ENCODE results near the gene P2RY8.
"Not testable (repeated sequence)": the region's sequence is repeated elsewhere in the genome, so short reads cannot be mapped to it uniquely, and the experiment has no call there.

The P2RY8 gene

DNA sequence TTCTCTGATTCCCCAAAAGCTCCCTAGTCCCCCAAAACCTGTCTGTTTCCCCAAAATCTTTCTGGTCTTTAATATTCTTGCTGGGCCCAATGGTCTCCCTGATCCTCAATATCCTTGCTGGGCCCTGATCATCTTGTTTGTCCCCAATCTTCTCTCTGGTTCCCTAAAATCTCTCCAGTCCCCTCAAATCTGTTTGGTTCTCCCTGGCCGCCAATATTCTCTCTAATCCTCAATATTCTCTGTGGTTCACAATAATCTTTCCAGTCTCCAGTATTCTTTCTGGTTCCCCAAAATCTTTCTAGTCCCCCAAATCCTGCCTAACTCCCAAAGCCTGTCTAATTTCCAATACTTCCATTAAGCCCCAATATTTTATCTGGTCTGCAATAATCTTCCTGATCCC, 18.5 kb downstream of the P2RY8 start:
- no peak for DNase-seq

DNA sequence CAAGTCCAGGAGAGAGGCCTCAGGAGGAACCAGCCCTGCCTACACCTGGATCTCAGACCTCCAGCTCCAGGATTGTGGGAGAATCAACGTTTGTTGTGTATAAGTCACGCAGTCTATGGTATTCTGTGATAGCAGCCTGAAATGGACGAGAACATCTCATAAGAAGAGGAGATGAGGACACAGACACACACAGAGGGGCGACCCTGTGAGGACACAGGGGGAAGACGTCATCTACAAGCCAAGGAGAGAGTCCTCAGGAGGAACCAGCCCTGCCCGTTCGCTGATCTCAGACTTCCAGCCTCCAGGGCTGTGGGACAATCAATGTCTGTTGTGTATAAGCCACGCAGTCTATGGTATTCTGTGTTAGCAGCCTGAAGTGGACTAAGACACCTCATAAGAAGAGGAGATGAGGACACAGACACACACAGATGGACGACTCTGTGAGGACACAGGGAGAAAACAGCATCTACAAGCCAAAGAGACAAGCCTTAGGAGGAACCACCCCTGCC, 20.3 kb downstream of the P2RY8 start:
- DNase-seq = no peak

DNA sequence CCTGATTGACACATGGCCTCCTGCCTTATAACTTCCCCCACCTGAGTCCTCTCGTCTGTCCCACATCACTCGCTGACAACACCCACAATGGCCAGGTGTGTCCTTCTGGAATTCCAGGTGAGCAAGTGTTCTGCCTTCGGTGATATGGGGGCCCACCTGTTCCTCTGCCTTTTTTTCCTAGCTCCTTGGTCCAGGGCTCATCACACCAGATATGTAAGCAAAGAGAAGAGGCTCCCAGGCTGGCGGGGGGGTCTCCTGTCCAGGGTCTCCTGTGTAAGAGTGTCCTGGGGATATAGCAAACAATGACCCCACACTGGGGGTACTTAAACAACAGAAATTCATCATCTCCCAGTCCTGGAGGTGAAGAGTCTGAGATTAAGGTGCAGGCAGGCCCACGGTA, 25.2 kb downstream of the P2RY8 start:
- no peak for DNase-seq

DNA sequence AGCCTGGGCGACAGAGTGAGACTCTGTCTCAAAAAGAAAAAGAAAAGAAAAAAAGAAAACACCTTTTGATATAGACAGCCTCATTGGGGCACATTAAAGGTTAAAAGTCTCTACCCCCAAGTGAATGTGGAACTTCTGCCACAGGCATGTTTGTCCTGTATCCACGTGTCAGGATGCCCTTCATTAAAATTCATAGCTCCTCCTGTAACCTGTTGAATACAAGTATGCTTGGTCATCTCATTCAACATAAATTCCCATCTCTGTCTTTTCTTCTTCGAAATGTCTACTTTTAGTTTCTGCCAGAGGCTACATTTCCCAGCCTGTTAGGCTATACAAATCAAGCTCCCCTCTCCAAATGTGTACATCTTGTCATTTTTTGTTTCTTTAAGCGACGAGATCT, 25.8 kb downstream of the P2RY8 start:
- no peak for DNase-seq

DNA sequence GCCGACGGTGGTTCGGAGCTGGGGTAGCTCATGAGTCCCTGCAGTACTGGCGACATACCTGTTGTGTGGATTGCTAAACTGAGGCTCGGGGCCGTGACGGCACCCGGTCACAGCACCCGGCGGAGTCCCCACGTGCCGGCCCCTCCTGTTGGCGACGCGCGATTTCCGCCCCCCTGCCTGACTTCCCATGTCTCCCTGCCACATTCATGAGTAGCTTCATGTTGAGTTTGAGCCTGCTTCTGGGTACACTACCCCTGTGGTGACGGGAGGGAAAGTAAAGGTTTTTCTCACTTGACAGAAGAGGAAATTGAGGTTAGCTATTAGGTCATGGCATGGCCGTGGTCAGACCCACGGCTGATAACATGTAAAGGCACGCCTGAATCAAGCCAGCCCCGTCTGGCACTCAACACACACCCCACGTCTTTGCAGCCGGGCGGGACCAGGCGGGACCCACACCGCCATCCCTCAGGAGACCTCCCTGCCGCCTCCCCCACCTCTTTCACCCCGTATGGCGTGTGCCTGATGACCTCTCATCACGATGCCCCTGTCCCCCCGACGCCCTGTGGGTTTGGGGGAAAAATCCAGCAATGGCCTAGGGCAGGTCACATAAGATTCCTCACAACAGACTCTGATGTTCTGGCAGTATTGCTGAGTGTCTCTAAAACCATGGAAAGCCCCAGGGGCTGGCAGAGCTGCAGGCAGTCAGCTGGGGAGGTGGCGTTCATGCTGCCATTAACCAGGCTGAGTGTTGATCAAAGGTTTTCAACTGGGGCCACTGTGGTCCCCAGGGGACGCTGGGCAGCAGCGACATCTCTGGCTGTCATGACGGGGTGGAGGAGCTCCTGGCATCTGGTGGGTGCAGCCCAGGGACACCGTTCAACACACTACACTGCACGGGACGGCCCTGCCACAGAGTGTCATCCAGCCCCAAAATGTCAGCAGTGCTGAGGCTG, 29.2 kb downstream of the P2RY8 start:
- peak; percentile 61 for DNase-seq

DNA sequence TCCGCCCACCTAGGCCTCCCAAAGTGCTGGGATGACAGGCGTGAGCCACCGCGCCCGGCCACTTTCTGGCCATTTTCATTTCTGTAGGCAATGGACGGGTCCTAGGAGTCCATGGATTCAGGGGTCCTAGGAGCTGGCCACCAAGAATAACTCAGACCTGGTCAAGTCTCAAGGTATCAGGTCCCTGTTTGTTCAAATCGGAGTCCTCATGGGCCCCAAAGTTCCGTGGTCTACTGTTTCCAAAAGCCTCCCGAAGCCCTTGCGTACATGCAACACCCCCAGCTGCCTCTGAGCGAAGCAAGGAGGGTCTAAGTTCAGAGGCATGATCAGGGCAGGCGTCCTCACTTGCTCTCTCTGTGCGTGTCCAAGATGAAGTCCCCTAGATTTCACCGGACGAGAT, 30.1 kb downstream of the P2RY8 start:
- DNase-seq = no peak

DNA sequence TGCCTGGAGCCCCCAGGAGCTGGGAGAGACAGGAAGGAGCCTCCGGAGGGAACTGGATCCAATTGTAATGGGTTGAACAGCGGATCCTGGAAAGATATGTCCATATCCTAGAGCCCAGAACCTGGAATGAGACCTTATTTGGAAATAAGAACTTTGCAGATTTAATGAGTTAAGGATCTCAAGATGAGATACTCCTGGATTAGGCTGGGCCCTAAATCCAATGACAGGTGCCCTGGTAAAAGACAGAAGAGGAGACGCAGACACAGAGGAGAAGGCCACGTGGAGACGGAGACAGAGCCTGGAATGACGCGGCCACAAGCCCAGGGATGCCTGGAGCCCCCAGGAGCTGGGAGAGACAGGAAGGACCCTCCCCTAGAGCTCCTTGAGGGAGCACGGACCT, 34.1 kb downstream of the P2RY8 start:
- no peak for DNase-seq

DNA sequence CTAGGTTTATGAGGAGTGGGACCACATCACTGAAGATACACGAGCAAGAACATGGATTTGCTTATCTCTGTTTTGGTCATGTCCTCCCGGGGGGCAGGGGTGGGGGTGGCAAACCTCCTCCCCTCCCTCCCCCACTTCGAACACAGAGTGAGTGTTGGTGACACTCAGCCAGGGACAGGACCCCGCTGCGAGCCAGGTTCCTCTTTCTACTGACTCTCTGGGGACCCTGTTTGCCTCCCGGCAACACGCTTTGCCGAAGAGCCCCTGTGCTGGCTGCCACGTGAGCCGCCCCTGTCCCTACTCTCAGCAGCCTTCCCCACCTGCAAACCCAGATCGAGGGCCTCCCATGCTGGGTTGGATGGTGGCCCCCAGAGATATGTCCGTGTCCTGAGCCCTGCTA, 34.7 kb downstream of the P2RY8 start:
- no peak for DNase-seq

DNA sequence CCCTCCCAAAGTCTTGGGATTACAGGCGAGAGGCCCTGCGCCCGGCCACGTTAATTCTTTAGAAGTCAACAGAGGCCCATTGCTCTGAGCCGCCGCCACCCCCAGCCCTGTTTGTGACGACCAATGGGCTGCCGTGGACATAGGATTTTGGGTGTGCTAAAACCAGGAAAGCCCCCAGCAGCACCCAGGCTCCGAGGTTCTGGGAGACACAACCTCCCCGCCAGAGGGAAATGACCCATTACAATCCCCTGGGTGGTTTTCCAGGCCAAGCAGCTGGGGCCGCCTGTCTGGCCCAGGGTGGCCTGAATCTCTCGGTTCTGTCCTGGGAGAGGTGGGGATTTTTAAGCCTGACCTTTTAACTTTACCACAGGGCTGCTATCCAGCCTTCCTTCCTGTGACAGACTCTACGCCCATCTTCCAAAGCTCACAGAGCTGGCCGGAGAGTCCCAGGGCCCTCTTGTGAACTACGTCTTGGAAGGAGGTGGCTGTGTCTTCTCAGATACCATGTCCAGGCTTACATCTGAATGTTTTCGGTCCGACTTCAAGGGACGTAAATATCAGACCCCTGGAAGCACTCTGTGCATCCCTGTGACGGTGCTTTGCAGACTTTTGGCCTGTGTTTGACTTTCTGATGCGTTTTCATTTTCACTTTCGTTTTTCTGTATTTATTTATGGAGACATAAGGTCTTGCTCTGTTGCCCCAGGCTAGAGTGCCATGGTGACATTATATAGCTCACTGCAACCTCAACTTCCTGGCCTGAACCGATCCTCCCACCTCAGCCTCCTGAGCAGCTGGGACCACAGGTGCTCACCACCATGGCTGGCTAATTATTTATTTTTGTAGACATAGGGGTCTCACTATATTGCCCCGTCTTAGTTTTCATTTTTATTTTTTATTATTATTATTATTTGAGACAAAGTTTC, 36.0 kb downstream of the P2RY8 start:
- DNase-seq = no peak

DNA sequence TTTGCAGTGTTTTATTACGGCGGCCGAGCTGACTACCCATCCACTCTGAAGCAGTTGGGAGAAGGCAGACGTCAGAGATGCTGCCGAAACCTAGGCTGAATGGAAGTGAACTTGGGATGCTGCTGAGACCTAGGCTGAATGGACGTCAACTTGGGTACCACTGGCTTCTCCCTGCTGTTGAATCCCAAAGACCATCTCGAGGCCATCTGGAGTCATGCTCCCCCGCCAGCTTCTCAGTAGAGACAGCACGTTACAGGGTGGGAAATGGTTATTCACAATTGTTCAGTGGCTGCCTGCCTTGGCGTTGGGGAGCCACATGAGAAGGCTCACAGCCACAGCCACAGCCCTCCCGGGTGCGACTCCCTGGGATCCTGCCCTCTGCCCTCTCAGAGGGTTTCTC, 40.9 kb downstream of the P2RY8 start:
- DNase-seq = no peak

DNA sequence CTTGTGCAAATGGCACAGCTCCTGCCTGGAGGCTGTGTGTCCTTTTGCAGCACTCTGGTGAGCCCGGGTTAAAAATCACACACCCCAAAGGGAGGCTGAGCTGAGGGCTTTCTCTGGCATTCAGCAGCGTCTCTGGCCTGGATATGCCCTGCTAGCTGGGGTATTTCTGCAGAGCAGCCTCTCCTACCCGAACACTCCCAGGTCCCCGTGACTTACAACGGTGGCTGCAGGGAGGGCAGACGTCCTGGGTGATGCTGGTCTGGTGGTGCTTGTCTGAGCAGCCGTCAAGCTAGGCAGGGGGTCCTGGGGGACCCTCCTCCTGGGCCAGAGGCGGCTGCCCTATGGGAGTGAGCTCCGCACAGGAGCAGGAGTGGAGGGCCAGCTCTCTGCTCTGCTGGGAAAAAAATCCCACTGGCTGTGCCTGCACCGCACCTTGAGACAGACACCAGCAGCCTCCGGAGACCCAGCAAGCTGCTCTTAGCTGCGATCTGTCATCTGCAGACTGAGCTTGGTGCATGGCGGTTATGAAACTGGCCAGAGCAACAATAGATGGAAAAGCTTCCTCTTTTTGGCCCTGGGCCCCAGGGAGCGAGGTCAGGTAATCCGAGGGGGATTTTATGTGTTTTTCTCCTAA, 43.0 kb downstream of the P2RY8 start:
- DNase-seq = no peak

DNA sequence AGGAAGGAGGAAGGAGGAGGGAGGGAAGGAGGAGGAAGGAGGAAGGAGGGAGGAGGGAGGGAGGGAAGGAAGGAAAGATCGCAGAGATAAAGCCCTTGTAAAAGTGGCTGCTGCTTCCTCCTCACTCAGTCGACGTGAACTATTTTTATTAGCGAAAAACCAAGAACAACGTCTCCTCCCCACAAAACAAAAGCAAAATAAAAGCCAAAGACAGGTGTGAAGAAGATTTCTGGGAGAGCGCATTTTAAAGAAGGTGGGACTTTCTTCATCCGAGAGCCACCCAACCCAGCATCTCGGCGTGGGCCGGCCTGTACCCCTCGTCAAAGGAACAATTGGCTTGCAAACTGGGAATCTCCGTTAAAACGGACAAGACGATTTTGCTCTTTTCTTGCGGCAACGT, 43.6 kb downstream of the P2RY8 start:
- no peak for DNase-seq

DNA sequence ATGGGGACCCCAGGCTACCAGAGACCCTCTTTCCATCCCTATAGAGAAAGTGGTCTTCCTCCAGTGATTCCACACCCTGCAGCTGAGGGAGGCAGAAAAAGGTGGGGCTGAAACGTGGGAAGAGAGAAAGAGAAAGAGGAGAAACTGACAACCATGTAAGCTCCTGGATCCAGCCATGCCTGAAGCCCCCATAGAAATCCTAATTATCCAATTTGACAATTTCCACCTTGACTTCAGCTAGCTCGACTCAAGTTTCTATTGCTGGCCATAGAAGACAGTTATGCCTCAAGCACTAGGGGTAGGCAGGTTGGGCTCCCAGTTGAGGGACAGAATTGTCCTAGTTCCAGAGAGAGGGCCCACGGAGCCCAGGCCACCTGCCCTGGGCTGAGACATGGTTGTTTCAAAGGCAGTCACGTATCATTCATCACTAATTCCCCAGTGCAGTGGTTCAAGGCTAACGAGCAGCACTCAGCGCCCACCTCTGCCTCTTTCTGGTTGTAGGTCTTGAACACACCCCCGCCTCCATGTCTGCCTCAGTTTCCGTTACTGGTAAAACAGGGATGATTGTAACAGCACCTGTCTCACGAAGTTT, 44.5 kb downstream of the P2RY8 start:
- no peak for DNase-seq

DNA sequence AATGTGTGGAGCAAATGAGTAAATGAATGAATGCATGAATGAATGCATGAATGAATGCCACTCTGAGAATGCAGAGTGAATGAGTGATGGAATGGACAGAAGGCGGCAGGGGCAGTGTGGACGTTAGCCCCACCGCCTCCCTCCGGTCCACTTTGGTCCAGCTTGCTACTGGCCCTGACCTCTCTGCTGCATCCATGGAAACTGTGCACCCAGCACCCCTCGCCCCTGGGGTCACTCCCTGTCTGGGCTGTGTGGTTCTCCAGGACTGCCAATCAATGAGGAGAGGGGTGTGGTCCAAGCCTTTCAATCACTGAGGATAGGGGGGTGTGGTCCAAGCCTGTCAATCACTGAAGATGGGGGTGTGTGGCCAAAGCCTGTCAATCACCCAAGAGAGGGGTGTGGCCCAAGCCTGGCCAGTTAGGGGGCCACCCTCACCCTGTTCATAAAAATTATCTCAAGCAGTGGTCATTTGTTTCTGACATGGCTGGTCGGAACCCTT, 45.1 kb downstream of the P2RY8 start:
- DNase-seq = no peak

DNA sequence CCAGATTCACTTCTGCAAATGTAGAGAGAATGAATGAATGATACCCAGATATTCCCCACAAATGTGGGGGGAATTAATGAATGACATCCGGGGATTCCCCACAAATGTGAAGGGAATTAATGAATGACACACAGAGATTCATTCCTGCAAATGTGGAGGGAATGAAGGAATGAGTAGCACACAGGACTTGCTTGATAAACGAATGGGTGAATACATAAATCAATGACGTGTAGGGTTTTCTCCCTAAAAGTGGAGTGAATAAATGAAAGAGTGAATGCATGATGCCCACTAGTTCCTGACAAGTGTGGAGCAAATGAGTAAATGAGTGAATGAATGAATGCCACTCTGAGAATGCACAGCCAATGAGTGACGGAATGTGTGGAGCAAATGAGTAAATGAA, 45.7 kb downstream of the P2RY8 start:
- DNase-seq = not testable (repeated sequence)

DNA sequence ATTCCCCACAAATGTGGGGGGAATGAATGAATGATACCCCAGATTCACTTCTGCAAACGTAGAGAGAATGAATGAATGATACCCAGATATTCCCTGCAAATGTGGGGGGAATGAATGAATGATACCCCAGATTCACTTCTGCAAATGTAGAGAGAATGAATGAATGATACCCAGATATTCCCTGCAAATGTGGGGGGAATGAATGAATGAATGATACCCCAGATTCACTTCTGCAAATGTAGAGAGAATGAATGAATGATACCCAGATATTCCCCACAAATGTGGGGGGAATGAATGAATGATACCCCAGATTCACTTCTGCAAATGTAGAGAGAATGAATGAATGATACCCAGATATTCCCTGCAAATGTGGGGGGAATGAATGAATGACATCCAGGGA, 46.3 kb downstream of the P2RY8 start:
- not testable (repeated sequence) for DNase-seq

DNA sequence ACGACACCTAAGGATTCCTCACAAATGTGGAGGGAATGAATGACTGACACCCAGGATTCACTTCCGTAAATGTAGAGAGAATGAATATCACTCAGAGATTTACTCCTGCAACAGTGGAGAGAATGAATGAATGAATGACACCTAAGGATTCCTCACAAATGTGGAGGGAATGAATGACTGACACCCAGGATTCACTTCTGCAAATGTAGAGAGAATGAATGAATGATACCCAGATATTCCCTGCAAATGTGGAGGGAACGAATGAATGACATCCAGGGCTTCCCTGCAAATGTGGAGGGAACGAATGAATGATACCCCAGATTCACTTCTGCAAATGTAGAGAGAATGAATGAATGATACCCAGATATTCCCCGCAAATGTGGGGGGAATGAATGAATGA, 47.6 kb downstream of the P2RY8 start:
- DNase-seq = not testable (repeated sequence)

DNA sequence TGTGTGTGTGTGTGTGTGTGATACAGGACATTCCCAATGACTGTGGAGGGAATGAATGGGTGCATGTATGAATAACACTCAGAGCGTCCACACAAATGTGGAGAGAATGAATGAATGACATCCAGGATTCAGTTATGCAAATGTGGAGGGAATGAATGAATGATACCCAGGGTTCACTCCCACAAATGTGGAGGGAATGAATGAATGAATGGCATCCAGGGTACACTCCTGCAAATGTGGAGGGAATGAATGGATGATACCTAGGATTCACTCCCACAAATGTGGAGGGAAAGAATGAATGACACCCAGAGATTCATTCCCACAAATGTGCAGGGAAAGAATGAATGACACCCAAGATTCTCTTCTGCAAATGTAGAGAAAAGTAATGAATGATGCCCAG, 48.2 kb downstream of the P2RY8 start:
- no peak for DNase-seq

DNA sequence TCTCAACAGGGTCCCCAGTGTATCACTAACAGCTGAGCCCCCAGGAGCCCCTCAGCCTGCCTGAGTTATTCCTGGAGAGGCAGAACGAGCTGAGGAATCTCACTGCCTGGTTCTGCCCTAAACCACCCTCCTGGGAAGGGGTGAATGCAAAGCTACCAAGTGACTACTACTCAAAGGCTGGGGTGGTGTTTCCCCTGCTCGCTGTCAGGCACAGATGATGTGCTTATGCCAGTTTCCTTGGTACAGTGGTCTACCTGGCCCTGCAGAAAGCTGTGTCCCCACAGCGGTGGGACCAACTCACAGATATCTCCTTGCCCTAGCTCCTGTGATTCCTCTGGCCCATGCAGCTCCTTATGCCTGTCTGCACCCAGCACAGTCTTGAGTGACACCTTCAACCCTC, 48.8 kb downstream of the P2RY8 start:
- DNase-seq = no peak

DNA sequence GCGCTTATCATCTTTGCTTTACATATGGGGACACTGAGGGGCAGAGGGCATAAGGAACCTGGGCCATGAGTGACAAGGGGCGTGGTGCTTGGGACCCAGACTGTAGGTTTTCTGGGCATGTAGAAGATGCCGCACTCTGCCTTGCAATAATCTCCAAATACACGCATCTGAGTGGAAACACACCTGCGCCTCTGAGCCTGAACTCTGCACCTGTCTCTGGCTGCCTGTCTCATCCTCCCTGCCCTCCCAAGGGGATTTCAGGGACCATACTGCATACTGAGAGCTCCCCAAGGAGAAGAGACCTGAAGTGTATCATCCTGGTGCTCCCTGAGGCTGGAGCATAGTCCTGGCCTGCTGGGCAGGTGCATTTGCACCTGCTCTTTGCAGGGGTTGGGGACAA, 49.6 kb downstream of the P2RY8 start:
- DNase-seq = no peak

DNA sequence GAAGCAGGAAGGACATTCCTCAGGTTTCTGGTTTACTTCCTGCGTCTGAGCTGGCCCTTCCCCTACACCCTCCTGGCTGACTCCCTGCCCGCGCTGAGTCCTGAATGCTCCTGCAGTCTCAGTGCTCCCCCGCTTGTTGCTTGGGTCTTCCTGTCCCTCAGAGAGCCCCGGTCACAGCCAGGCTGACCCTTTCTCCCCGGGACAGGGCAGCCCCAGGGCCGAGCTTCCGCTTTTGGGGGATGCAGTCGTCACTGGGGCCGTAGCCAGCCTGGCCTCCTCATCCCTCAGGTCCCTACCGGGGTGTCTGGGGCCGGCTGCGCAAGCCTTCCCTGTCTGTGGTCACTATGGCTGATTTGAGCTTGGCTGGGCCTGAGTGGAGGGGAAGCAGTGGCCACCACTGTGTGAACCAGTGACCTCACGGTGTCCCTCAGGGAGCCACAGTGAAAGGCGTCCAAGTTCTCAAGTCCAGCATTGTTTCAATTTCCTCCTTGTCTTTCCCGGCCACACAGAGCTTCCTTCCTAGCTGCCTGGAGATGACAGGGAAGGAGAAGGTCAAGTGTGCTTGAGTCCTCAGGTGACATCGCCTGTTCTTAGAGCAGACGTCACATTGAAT, 50.1 kb downstream of the P2RY8 start:
- no peak for DNase-seq

DNA sequence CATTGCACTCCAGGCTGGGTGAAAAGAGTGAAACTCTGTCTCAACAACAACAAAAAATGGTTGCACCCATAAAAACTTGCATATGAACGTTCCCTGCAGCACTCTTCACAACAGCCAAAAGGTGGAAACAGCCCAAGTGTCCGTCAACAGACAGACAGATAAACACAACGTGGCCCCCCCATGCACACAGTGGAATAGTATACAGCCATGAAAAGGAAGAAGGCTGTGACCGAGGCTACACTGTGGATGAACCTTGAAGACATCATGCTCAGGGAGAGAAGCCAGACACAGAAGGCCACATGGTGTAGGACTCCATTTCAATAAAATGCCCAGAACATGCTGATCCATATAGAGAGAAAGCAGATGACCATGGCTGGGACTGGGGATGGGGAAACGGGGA, 50.8 kb downstream of the P2RY8 start:
- DNase-seq = no peak
